Nephron progenitor cell (in vitro differentiated cells): Measurements from ENCODE around the gene TAS1R2.

Experiments used
- DNase-seq: peaks from one replicate; pipeline ENCODE4 v3.0.0; 2021
- H3K27ac Mint-ChIP-seq: 2 replicates; pipeline ENCODE4 v1.8.0; 2021; ENCODE audit warnings: mild to moderate bottlenecking, moderate library complexity, mixed read lengths
- H3K27me3 Mint-ChIP-seq: 2 replicates; pipeline ENCODE4 v1.8.0; 2021; ENCODE audit warnings: mild to moderate bottlenecking, low read depth, mixed read lengths; ENCODE audit not compliant: poor library complexity
- H3K36me3 Mint-ChIP-seq: 2 replicates; pipeline ENCODE4 v1.8.0; 2021; ENCODE audit warnings: low read depth, mixed read lengths
- H3K4me1 Mint-ChIP-seq: 2 replicates; pipeline ENCODE4 v1.8.0; 2021; ENCODE audit warnings: mixed read lengths
- H3K4me3 Mint-ChIP-seq: 2 replicates; pipeline ENCODE4 v1.8.0; 2021; ENCODE audit warnings: mild to moderate bottlenecking, moderate library complexity, mixed read lengths
- H3K9me3 Mint-ChIP-seq: 2 replicates; pipeline ENCODE4 v1.8.0; 2021; ENCODE audit warnings: mild to moderate bottlenecking, moderate library complexity, mixed read lengths
- CTCF ChIP-seq: fragments of 200-600 bp; sonication (generic); IDR thresholded peaks from 2 replicates; pipeline ENCODE4 v1.5.0; 2021; ENCODE audit warnings: antibody characterized with exemption

TAS1R2 gene

DNA sequence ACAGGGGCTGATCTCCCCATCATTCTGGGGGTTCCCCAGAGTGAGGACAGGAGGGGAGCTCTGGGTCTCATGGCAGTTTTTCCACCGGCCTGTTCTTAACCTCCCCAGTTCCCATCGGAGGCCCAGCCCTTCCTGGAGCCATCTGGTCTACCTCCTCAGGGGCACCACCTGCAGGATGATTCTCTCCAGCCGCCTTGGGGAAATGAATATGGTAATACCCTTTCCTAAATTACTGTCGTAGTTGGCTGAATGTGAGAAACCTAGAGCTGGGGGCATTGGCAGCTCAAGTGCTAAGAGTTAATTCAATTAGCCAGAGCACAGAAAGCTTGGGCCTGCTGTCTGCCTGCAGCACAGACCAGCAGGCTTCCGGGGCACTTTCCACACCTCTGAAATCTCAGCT is 64.9 kb downstream of the TAS1R2 start:
- H3K36me3 Mint-ChIP-seq, result no peaks in the 10 kb centered on the region
- H3K4me1 Mint-ChIP-seq, result peaks cover 53% of the 10 kb centered on the region
- no peak overlapping the region for H3K4me3 Mint-ChIP-seq
- H3K9me3 Mint-ChIP-seq, result peaks cover 9% of the 10 kb centered on the region
- no peak for DNase-seq
- H3K27ac Mint-ChIP-seq, result no peak overlapping the region
- peak; percentile 14 for TF ChIP-seq CTCF
- H3K27me3 Mint-ChIP-seq, result peaks cover 37% of the 10 kb centered on the region

GRCh38 chr1:18794051-18794450 is 65.4 kb downstream of the TAS1R2 start:
- no peak for DNase-seq
- TF ChIP-seq CTCF, result no peak
- Mint-ChIP-seq H3K27me3 (peaks cover 39% of the 10 kb centered on the region), H3K4me3 (no peak overlapping the region), H3K4me1 (peaks cover 48% of the 10 kb centered on the region), H3K9me3 (peaks cover 9% of the 10 kb centered on the region), H3K27ac (no peak overlapping the region), H3K36me3 (no peaks in the 10 kb centered on the region)

- H3K4me1 Mint-ChIP-seq, result peaks cover 39% of the 10 kb centered on the region
Observed at GRCh38 chr1:18793164-18793563, 66.3 kb downstream of the TAS1R2 start.

DNA sequence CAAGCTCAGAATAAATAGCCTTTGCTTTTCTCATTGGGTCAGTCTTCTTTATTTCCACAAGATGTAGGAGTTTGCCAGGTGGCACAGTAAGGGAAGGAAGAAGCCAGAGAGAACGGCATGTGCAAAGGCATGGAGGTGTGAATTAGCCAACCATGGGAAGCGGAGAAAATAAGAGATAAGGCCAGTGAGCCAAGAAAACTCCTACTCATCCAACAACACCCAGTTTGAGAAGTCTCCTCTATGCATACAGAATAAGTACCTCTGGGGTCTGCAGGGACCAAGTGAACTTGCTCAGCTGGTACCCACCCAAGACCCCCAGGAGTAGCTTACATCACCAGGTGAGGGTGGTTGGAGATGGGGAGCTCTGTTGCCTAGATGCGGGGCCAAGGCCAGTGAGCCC is 66.7 kb downstream of the TAS1R2 start:
- Mint-ChIP-seq H3K9me3 (peaks cover 9% of the 10 kb centered on the region), H3K4me1 (peaks cover 35% of the 10 kb centered on the region), H3K36me3 (no peaks in the 10 kb centered on the region), H3K27ac (no peak overlapping the region), H3K27me3 (peaks cover 41% of the 10 kb centered on the region), H3K4me3 (no peak overlapping the region)
- no peak for TF ChIP-seq CTCF
- no peak for DNase-seq

More at GRCh38 chr1:18793164-18793563, 66.3 kb downstream of the TAS1R2 start:
- Mint-ChIP-seq H3K4me3 (no peak overlapping the region), H3K27me3 (peaks cover 39% of the 10 kb centered on the region), H3K9me3 (peaks cover 9% of the 10 kb centered on the region), H3K27ac (no peak overlapping the region), H3K36me3 (no peaks in the 10 kb centered on the region)
- DNase-seq, result no peak
- no peak for TF ChIP-seq CTCF
